Measurements from ENCODE around the gene OGFR. TPM values are rescaled to one million over a fixed set of nuclear protein-coding genes. Genes with fewer than 3 reads are reported as not detected.
A peak's percentile ranks its signal among the peaks of the same experiment; 100 is the strongest.

OGFR gene
- 138 TPM for polyA plus RNA-seq (2012; ENCODE audit: insufficient read depth, insufficient read length, low read depth)

GRCh38 chr20:62804627-62805154 is at the start of gene OGFR:
OGFR (plus strand) TSS chr20:62804835; CDS start chr20:62804860, 25 bp downstream.
- no peaks in the 10 kb centered on the region for H3K9me3 ChIP-seq
- H3K4me1 ChIP-seq: no peaks in the 10 kb centered on the region; the same call in 1 of the 2 replicates
- DNase-seq: peak; percentile 71
- no peak for TF ChIP-seq CTCF (IDR thresholded peaks at IDR 0.05; ENCODE audit: low read depth, low read length)
- no peaks in the 10 kb centered on the region for H3K27me3 ChIP-seq
- H3K36me3 ChIP-seq: peaks cover 34% of the 10 kb centered on the region
- peak within 1 kb of the TSS; percentile 63 for H3K4me3 ChIP-seq (ENCODE audit: low read depth, low read length)

GRCh38 chr20:62754991-62755356 is 49.7 kb upstream of the OGFR start:
- no peak for DNase-seq
- H3K4me1 ChIP-seq: no peaks in the 10 kb centered on the region
- TF ChIP-seq CTCF (IDR thresholded peaks at IDR 0.05; ENCODE audit: low read depth, low read length): no peak
- no peaks in the 10 kb centered on the region for H3K36me3 ChIP-seq
- no peak overlapping the region for H3K4me3 ChIP-seq (ENCODE audit: low read depth, low read length)
- no peaks in the 10 kb centered on the region for H3K9me3 ChIP-seq
- no peaks in the 10 kb centered on the region for H3K27me3 ChIP-seq

- Histone ChIP-seq H3K27me3 (no peaks in the 10 kb centered on the region), H3K4me1 (no peaks in the 10 kb centered on the region), H3K9me3 (no peaks in the 10 kb centered on the region), H3K4me3 (ENCODE audit: low read depth, low read length) (no peak overlapping the region), H3K36me3 (no peaks in the 10 kb centered on the region)
- no peak for DNase-seq
- TF ChIP-seq CTCF (IDR thresholded peaks at IDR 0.05; ENCODE audit: low read depth, low read length): no peak
Observed at GRCh38 chr20:62755817-62756724, 48.6 kb upstream of the OGFR start.

- Histone ChIP-seq H3K36me3 (no peaks in the 10 kb centered on the region), H3K4me1 (no peaks in the 10 kb centered on the region), H3K9me3 (no peaks in the 10 kb centered on the region), H3K27me3 (no peaks in the 10 kb centered on the region), H3K4me3 (ENCODE audit: low read depth, low read length) (no peak overlapping the region)
- no peak for TF ChIP-seq CTCF (IDR thresholded peaks at IDR 0.05; ENCODE audit: low read depth, low read length)
- DNase-seq: no peak
Observed at GRCh38 chr20:62758226-62758912, 46.3 kb upstream of the OGFR start.

GRCh38 chr20:62759981-62760431 is 44.6 kb upstream of the OGFR start:
- no peaks in the 10 kb centered on the region for H3K4me1 ChIP-seq
- H3K27me3 ChIP-seq: no peaks in the 10 kb centered on the region
- no peaks in the 10 kb centered on the region for H3K9me3 ChIP-seq
- no peak for TF ChIP-seq CTCF (IDR thresholded peaks at IDR 0.05; ENCODE audit: low read depth, low read length)
- no peaks in the 10 kb centered on the region for H3K36me3 ChIP-seq
- H3K4me3 ChIP-seq (ENCODE audit: low read depth, low read length): no peak overlapping the region
- no peak for DNase-seq
